Germinal center (tissue), 1 donor: ENCODE data around the gene LYST.
"Not testable (repeated sequence)": the region's sequence is repeated elsewhere in the genome, so short reads cannot be mapped to it uniquely, and the experiment has no call there.

Experiments used
- DNase-seq: peaks from one replicate; pipeline ENCODE4 v3.0.0; 2012; ENCODE audit warnings: mixed read lengths, low spot score

Gene LYST

DNA sequence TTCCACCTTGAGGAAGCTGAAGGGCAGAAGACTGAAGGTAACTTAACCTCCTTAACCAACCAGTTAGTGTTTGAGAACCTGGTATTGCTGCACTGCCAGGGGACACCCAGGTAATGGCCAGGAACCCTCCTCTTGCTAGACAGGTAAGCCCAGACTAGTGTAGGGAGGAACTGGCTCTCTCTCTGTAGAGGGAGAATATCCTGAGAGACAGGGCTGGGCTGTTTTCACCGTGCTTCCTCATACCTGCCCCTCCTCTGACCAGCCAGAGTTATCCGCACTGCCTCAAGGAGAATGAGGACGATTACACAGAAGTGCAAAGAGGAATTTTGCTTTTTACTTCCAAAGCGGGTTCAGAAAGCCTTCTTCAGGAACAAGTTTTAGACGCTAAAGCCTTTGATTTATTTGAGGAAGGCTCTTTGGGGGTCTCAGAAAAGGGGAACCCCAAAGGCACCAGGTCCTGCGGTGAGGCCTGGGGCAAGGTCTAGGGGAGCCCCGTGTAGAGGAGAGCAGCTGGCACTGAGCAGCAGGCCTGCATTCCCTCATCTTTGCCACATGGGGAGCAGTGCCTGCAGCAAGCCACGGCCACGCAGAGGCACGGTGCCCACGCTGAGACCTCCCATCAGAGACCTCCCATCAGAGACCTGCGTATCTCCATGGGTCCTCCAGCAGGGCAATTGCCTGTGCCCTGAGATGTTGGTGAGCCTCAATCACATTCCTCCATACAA, 230.6 kb downstream of the LYST start:
- no peak for DNase-seq

DNA sequence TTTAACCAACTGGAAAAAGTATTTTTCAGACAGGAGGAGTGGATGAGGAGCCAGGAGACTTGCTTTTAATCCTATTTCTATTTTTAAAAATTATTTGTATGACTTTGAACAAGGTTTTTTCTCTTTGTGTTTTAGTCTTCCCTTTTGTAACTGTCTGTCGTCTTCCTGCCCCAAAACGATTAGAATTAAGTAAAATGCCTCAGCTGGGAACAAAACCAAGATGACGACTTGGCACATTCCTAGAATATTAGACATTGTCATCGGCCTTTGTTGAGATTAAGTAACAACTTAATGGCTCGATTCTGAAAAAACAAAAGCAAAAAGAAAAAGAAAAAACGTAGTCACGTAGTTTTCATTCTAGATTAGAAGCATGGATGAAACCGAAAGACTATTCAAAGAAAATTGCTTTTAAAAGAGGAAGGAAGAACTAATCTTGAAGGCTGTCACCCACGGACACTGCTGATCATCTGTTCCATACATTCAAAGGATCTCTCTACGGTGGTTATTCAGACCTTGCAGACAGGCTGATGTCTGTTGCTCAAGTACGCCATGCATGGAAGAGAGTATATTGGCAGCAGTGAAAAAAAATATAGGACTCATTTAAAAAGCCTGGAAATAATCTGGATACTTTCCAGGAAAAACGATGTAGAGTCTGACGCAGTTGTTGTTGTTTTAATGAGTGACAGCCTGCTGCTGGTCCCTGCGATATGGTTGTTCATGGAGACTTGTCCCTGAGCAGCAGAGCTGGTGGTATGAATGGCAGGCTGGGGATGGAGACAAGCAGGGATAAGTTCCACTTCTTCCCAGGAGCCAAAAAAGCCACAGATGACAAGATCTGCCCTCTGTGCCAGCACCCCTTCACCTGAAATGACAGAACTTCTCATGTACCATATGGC, 234.0 kb downstream of the LYST start:
- no peak for DNase-seq

DNA sequence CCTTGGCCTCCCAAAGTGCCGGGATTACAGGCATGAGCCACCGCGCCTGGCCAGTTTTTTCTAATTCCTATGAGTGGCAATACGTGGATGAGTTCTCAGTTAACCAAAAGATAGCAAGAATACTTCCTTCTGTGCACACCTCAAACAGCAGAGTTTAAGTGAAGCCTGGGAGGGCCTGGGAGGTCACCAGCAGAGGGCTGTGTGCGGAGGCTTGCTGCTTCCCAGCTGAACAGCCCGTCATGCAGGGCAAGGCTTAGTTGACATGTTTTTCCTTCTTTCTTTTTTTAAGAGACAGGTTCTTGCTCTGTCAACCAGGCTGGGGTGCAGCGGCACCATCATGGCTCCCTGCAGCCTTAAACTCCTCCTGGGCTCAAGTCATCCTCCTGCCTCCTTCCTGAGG, 234.9 kb downstream of the LYST start:
- DNase-seq = no peak

DNA sequence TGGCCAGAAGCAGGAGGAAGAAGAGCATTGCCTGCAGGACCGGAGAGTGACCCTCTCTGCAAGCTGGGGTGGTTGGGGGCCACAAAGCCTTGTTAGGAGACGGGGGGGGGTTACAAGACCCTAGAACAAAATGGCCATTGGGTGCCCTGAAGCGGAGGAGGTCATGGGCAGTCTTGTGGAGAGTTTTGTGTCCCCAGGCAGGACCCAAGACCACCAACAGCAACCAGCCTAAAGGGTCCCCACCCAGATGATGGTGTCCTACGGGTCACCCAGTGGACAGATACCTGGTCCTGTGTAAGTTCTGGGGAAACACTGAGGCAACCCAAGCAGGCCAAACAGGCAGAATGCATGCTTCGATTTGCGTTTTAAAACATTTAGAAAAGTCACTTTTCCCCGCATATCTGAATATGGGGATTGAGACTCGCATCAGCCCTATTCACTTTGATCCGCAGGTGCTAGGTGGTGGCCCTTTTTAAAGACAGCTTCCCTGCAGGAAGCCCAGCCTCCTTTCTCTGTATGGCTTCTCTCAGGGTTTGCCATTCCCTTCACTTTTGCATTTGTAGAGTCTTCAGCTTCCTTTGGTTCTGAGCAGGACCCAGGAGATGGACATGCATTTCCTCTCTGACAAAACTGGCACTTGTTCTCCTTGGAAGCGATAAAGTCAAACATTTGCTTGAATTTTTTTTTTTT, 238.2 kb downstream of the LYST start:
- DNase-seq = no peak

DNA sequence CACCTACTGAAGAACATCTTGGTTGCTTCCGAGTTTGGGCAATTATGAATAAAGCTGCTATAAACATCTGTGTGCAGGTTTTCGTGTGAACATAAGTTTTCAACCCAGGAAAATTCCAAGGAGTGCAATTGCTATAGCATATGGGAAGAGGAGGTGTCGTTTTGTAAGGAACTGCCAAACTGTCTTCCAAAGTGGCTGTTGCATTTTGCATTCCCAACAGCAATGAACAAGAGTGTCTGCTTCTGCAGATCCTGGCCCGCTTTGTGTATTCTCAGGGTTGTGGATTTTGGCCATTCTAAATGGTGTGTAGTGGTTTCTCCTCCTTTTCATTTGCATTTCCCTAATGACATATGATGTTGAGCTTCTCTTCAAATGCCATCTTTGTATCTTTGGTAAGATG, 240.9 kb downstream of the LYST start:
- no peak for DNase-seq

DNA sequence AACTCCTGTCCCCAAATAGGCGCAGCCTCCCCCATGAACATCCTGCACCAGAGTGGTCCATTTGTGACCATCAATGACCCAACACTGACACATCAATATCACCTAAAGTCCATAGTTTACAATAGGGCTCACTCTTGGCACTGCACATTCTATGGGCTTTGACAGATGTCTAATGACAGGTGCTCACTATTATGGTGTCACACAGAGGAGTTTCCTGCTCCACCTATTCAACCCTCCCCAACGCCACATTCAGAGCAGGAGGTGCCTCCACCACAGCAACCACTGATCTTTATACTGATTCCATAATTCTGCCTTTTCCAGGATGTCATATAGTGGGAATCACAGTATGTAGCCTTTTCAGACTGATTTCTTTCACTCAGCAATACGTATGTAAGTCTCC, 241.4 kb downstream of the LYST start:
- no peak for DNase-seq

DNA sequence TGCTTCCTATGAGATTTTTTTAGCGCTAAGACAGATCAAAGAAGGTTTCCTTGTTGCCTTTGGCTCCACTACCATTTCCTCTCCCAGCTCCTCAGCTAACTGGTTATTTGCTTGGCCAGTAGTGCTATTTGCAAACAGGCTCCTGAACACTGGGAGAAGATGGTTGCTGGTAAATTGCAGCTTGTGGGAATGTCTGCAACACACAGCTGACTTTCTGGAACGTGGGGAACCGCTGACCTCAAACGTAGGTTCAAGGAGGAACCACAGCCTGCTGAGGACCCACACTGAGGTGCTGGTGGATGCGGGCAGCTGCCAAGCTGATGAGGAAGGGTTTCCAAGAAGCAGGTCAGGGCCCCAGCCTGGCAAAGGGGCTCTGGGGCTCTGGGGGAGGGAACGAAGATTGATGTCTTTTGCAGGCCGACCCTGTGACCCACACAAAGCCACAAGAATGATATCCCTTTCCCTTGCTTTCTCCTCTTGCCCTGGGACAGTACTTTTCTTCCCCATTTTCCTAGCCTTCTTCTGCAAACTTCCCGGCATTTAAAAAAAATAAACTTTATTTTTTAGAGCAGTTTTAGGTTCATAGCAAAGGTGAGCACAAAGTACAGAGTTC, 241.9 kb downstream of the LYST start:
- DNase-seq = no peak

DNA sequence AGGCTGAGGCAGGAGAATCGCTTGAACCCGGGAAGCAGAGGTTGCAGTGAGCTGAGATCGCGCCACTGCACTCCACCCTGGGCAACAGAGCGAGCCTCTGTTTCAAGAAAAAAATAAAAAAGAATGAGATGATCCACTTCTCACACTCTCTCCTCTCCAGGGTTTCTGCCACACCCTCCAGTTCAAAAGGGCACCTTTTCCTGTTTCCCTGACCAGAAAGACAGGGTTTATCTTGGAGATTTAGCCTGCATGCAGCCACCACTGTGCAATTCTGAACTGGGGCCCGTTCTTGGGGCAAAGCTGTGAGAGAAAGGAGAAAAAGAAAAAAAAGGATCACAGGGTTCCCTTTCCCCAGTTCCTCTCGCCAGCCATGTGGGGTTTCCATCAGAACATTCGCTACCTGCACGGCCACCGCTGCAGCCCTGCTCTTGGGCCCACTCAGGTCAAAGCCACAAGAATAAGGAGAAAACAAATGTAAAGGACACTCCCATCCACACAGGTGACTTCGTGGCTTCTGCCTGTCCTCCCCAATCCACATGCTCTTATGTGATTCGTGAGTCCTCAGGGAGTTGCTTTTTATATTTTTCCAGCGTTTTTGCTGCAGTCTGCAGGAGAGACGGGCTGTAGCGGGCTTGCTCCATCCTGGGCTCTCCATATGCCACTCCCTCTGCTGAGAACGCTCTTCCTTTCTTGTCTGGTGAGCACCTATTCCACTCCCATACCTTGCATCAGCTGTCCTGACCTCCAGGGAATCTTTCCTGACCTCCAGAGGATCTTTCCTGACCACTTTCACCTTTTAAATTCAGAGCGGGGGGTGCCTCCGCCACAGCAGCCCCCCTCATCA, 243.5 kb downstream of the LYST start:
- no peak for DNase-seq

DNA sequence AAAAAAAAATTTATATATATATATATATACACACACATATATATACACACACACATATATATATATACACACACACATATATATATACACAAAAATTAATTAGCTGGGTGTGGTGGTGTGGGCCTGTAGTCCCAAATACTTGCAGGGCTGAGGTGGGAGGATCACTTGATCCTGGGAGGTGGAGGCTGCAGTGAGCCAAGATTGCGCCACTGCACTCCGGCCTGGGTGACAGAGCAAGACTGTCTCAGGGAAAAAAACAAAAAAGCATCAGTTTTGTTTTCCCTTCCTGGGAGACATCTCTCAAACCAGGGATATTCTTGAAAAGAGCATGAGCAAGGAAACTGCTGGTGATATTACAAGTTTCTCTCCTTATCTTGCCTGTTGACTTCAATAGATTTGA, 247.6 kb downstream of the LYST start:
- not testable (repeated sequence) for DNase-seq

DNA sequence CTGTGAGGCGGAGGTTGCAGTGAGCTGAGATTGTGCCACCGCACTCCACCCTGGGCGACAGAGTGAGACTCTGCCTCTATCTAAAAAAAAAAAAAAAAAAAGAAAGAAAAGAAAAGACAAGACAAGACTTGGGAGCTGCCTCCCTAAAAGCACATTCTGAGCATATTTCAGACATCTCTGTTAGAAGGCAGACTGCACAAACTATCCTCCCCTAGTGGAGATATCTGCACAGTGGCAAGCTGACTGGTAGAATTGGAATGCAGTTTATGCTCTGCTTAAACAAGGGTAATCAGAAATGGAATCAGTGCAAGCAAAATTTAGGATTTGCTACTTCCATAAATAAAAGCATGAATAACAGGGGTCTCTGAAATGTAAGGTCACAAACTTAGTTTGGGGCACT, 248.9 kb downstream of the LYST start:
- no peak for DNase-seq

DNA sequence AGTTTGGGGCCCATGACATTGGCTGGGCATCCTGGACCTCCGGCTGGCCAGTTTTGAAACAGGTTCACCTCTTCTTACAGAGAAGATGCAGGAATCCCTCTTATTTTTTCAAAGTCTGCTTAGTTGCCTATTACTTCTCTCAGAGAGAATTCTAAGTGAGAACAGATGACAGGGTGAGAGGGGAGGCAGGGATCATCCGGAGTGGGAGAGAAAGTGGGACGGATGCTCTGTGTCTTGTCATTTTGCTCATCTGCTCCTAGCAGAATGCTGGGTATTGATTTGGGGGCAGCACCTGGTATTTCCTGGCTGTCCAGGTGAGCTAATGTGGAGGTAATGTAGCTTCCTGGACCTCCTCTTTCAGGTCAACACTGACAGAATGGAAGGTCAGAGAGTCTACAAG, 249.6 kb downstream of the LYST start:
- DNase-seq = no peak

DNA sequence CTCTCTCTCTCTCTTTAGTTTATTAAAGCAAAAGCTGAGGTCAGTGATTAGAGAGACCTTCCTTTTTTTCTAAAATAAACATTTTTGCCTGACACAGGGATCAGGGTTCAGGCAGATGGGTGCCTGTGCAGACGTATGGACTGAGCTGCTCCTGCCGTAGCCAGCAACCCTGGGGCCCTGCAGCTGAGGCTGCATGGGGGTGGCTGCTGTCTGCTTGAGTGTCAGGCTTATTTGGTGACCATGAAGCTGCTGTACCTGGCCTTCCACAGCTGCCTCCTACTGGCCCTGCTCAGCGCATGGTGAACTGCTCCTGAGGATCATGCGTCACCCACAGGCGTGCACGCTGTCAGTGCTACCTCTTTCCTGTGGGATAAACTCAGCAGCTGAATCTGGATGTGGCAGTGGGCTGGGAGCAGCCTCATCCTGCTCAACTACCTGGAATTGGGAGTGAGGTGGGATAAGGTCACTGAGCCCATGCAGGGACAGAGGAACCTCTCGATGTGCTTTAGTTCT, 252.2 kb downstream of the LYST start:
- no peak for DNase-seq

DNA sequence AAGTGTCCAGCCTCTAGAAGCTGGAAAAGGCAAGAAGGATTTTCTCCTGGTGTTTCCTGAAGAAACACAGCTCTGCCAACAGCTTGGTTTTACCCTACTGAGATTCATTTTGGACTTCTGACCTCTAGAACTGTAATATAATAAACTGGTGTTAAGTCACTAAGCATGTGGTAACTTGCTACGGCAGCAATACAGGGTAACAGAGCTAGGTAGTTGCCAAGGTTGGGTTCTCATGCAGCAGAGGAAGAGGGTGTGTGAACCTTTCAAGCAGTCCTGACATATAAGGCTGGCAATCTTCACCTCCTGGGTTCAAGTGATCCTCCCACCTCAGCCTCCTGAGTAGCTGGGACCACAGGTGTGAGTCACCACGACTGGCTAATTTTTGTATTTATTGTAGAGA, 253.1 kb downstream of the LYST start:
- no peak for DNase-seq

DNA sequence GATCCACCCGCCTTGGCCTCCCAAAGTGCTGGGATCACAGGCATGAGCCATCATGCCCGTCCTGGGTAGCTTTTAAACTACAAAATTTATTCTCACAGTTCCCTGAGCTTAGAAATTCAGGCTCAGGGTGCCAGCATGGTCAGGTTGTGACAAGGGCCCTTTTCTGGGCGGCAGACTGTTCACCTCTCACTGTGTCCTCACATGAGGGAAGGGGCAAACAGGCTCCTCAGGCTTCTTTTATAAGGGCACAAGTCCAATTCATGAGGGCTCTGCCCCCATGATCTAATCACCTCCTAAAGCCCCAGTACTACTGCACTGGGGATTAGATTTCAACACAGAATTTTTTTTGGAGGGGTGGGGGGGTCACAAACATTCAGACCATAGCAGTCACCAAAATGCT, 253.9 kb downstream of the LYST start:
- no peak for DNase-seq
